ENCODE measurements around the gene ATAT1. TPM values are rescaled to one million over a fixed set of nuclear protein-coding genes. Genes with fewer than 3 reads are reported as not detected.

ATAT1 gene
- total and polyA plus RNA-seq, 2 of the 13 experiments (the other 11 are each of a cell fraction or from before 2014, with no cell fraction given) = 9.2 to 23.6 TPM

- no peak for TF ChIP-seq ZNF646 (CRISPR knock-in tag; IDR thresholded peaks at IDR 0.05)
- no peak for TF ChIP-seq ETV6 (CRISPR knock-in tag; conservative IDR thresholded peaks at IDR 0.05)
- no peak for TF ChIP-seq TBX3 (IDR thresholded peaks at IDR 0.05; ENCODE audit: borderline replicate concordance)
- TF ChIP-seq RAD21 (CRISPR knock-in tag; IDR thresholded peaks at IDR 0.05) = no peak
- no peak for TF ChIP-seq FOXA1 (IDR thresholded peaks at IDR 0.05)
- TF ChIP-seq FOXA1 (CRISPR knock-in tag; IDR thresholded peaks at IDR 0.05) = no peak
- no peak for TF ChIP-seq RBM22 (optimal IDR thresholded peaks at IDR 0.05; ENCODE audit: low read length)
- TF ChIP-seq ZNF569 (CRISPR knock-in tag; IDR thresholded peaks at IDR 0.05; ENCODE audit: borderline replicate concordance) = no peak
- TF ChIP-seq SNAI1 (CRISPR knock-in tag; IDR thresholded peaks at IDR 0.05; ENCODE audit: borderline replicate concordance) = no peak
- no peak for TF ChIP-seq SP2 (CRISPR knock-in tag; IDR thresholded peaks at IDR 0.05)
- TF ChIP-seq FOXK2 (IDR thresholded peaks at IDR 0.05) = no peak
- TF ChIP-seq ZNF18 (CRISPR knock-in tag; IDR thresholded peaks at IDR 0.05; ENCODE audit: insufficient replicate concordance) = no peak
- TF ChIP-seq ZNF468 (CRISPR knock-in tag; IDR thresholded peaks at IDR 0.05) = no peak
- TF ChIP-seq BCL3 (CRISPR knock-in tag; IDR thresholded peaks at IDR 0.05) = no peak
- no peak for TF ChIP-seq ZNF362 (CRISPR knock-in tag; IDR thresholded peaks at IDR 0.05; ENCODE audit: borderline replicate concordance)
- TF ChIP-seq ZNF749 (CRISPR knock-in tag; IDR thresholded peaks at IDR 0.05; ENCODE audit: borderline replicate concordance) = no peak
Measured at GRCh38 chr6:30646450-30647241, 20.0 kb downstream of the ATAT1 start, which contains the start of gene C6orf136 (continued).
